Measurements from ENCODE around the gene TMCC3. TPM values are rescaled to one million over a fixed set of nuclear protein-coding genes. Genes with fewer than 3 reads are reported as not detected.
A peak's percentile ranks its signal among the peaks of the same experiment; 100 is the strongest.

TMCC3 gene
- total RNA-seq, 1 donor from 2014 or later, result 11.5 TPM

GRCh38 chr12:94532490-94533422 is 117.6 kb downstream of the TMCC3 start:
- H3K27me3 Mint-ChIP-seq (ENCODE audit: low read depth), result peaks cover 23% of the 10 kb centered on the region
- no peaks in the 10 kb centered on the region for H3K9me3 Mint-ChIP-seq
- peak; percentile 60 to 83 for DNase-seq (ENCODE audit: low spot score in 2 of 2, unreplicated experiment in 2 of 2)
- peaks cover 1% of the 10 kb centered on the region for H3K4me1 Mint-ChIP-seq
- no peak overlapping the region for H3K27ac Mint-ChIP-seq
- TF ChIP-seq, protein P1, sequence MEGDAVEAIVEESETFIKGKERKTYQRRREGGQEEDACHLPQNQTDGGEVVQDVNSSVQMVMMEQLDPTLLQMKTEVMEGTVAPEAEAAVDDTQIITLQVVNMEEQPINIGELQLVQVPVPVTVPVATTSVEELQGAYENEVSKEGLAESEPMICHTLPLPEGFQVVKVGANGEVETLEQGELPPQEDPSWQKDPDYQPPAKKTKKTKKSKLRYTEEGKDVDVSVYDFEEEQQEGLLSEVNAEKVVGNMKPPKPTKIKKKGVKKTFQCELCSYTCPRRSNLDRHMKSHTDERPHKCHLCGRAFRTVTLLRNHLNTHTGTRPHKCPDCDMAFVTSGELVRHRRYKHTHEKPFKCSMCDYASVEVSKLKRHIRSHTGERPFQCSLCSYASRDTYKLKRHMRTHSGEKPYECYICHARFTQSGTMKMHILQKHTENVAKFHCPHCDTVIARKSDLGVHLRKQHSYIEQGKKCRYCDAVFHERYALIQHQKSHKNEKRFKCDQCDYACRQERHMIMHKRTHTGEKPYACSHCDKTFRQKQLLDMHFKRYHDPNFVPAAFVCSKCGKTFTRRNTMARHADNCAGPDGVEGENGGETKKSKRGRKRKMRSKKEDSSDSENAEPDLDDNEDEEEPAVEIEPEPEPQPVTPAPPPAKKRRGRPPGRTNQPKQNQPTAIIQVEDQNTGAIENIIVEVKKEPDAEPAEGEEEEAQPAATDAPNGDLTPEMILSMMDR (IDR thresholded peaks at IDR 0.05; ENCODE audit: unreplicated experiment), result peak; percentile 68
- H3K36me3 Mint-ChIP-seq, result no peaks in the 10 kb centered on the region
- no peak overlapping the region for H3K4me3 Mint-ChIP-seq

- H3K4me1 Mint-ChIP-seq, result peaks cover 1% of the 10 kb centered on the region
- H3K27ac Mint-ChIP-seq, result no peak overlapping the region
These were observed 119.1 kb downstream of the TMCC3 start for GRCh38 chr12:94531196-94531720.

DNA sequence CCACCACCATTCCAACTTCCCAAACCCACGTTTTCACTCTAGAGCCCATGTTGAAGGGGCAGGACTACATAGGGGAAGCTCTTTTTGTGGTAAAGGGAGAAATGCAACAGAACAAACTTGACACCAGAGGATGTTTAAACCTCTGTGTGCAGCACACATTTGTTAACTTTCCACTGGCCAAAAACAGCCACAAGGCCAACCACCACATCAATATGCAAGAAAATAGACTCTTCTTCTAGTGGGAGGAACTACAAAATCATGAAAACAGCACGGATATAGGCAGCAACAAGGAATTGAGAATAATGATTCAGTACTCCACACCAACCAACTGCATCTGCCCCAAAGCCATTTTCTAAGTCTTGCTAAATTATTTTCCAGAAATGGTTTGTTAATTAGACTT is 124.4 kb downstream of the TMCC3 start:
- DNase-seq (ENCODE audit: low spot score in 2 of 2, unreplicated experiment in 2 of 2), result no peak
- Mint-ChIP-seq H3K4me3 (no peak overlapping the region), H3K27ac (no peak overlapping the region), H3K4me1 (no peaks in the 10 kb centered on the region), H3K9me3 (no peaks in the 10 kb centered on the region), H3K27me3 (ENCODE audit: low read depth) (peaks cover 55% of the 10 kb centered on the region), H3K36me3 (no peaks in the 10 kb centered on the region)
- TF ChIP-seq, protein P1 (IDR thresholded peaks at IDR 0.05; ENCODE audit: unreplicated experiment), result no peak

More at GRCh38 chr12:94531196-94531720, 119.1 kb downstream of the TMCC3 start:
- TF ChIP-seq, protein P1 (IDR thresholded peaks at IDR 0.05; ENCODE audit: unreplicated experiment), result no peak
- peaks cover 26% of the 10 kb centered on the region for H3K27me3 Mint-ChIP-seq (ENCODE audit: low read depth)
- DNase-seq (ENCODE audit: low spot score in 2 of 2, unreplicated experiment in 2 of 2), result no peak
- H3K9me3 Mint-ChIP-seq, result no peaks in the 10 kb centered on the region
- no peak overlapping the region for H3K4me3 Mint-ChIP-seq
- H3K36me3 Mint-ChIP-seq, result no peaks in the 10 kb centered on the region

Small RNA genes lying within 50 kb of the gene (microRNA-seq; reads per million reads assigned to microRNA genes)
- gene MIR5700, result not detected

Other genes starting within 250 kb of the TMCC3 start
- gene CEP83, start 190.7 kb downstream of the TMCC3 start, total RNA-seq, result 25.6 to 29.6 TPM (median 28.9 TPM) in 3 replicates

All from mesothelial cell of epicardium (in vitro differentiated cells).